Fibroblast of skin of abdomen (primary cell): ENCODE data around the gene CYB561D1. TPM values are rescaled to one million over a fixed set of nuclear protein-coding genes. Genes with fewer than 3 reads are reported as not detected.
A peak's percentile ranks its signal among the peaks of the same experiment; 100 is the strongest.
"Not testable (repeated sequence)": the region's sequence is repeated elsewhere in the genome, so short reads cannot be mapped to it uniquely, and the experiment has no call there.

Experiments
- DNase-seq: peaks from one replicate; pipeline ENCODE4 v3.0.0-alpha.2; 2013
- polyA plus RNA-seq, 2 experiments: library from polyadenylated mRNA; unstranded; fragments of 120-200 nt; gene quantifications; one replicate each; pipeline ENCODE4 v1.2.1, GENCODE V29; 2013; ENCODE audit not compliant: insufficient read length in 2 of 2

CYB561D1 gene, protein sequence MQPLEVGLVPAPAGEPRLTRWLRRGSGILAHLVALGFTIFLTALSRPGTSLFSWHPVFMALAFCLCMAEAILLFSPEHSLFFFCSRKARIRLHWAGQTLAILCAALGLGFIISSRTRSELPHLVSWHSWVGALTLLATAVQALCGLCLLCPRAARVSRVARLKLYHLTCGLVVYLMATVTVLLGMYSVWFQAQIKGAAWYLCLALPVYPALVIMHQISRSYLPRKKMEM
- polyA plus RNA-seq (2013, experiment 1 of 2; ENCODE audit: insufficient read length) = 6.2 TPM
- 5.0 TPM for polyA plus RNA-seq (2013, experiment 2 of 2; ENCODE audit: insufficient read length)

DNA sequence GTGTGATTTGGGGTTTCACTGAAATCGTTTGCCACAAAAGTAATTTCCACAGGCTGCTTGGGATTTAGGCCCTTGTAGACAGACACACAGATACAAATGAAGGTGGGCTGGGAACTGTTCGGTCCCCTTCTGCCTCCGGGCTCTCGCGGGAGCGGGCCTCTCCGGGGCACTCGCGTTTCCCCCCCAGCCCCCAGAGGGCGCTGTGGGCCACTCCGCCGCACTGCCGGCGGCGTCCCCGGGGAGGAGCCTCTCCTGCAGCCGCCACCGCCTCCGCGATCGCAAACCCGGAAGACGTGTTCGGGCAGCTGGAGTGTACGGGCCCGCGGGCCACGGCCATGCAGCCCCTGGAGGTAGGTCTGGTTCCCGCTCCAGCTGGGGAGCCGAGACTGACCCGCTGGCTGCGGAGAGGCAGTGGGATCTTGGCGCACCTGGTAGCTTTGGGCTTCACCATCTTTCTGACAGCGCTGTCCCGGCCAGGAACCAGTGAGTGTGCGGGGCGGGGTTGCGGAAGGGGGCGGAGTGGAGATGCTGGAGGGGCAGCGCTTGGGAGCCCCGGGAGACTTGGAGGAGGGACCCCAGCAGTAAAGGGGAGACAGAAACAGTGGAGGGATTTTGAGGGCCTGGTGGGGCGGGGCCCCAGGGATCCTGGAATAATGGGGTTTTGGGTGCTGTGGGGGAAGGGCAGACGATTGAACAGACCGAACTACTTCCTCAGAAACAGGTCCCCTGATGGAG lies at the start of gene CYB561D1:
TSS of gene CYB561D1 (plus strand) at position 290 of the 735 bp plus-strand sequence. CDS start at position 336, 46 bp downstream.
- DNase-seq = peak; percentile 82

DNA sequence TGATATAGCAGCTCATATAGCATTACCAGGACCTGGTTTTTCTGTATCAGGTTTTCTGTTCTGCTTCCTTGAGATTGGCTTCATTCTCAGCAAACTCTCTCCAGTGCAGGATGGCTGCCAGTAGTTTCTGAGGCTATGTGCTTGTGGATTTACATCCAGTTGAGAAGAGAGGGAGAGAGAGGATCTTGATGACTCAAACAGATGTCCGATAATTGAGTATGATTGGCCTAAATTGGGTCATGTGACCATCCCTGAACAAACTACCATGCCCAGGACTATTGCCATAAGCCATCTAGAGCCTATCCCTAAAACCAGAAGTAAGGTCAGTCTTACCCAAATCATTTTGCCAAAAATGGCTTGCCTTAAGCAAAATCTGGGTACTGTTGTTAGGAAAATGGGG lies 49.5 kb upstream of the CYB561D1 start:
- no peak for DNase-seq

DNA sequence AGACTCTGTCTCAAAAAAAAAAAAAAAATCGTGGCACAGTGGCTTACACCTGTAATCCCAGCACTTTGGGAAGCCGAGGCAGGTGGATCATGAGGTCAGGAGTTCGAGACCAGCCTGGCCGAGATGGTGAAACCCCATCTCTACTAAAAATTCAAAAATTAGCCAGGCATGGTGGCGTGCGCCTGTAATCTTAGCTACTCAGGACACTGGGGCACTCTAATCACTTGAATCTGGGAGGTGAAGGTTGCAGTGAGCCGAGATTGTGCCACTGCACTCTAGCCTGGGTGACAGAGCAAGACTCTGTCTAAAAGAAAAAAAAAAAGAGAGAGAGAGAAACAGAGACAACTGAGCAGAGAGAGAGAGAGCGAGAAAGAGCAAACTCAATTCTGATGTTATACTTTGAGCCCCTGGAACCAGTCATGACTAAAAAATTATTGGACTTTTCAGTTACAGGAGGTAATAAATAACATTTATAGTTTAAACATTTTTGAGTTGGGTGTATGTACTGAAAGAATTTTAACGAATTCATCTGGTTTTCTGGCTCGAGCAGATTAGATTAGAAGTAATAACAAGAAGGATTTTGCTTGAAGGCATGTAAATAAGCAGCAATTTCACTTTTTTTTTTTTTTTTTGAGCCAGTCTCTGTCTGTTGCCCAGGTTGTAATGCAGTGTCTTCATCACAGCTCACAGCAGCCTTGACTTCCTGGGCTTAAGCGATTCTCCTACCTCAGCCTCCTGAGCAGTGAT lies 47.8 kb upstream of the CYB561D1 start:
- DNase-seq = peak; percentile 58

DNA sequence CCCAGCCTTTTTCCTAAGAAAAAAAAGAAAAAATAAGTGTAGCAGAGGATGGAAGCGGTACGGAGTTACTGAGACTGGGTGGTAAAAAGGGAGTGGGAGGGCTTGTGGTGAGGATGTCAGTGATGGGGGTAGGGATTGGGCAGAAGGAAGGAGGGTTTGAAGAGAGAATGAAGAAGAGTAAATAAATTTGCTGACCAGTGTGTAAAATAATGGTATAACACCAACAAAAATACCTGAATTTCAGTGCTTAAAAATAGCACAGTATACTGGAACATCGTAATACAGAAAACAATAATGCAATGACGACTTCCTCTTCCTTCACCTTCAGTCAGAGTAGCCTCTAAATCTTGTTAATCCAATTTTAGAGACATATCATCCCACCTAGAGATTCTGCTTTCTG lies 46.4 kb upstream of the CYB561D1 start:
- DNase-seq = no peak

DNA sequence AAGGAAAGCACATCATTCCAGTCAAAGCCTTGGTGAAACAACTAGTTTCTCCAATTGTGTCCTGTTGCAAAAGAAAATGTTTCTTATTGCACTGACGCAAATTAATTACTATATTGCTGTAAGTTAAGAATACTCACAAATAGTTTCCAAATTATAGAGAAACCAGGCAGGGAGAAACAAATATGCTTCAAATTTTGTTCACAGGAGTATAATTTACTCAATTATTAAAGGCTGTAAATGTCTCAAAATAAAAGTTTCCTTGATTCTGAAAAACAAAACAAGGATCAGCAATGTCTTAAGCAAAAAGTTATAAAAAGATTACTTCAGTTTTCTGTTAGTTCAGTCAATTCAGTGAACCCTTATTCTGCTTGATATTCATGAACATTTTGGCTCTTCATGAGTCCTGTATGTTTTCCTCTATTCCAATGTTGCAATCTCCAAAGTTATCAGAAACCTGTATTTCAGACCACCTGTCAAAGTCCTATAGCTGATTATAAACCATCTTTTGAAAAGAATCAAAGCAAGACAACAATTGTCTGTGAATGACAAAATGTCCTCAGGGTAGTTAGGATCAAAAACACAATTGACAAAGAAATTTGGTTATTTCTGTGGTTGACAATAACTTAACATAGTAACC lies 39.3 kb upstream of the CYB561D1 start:
- DNase-seq = no peak

DNA sequence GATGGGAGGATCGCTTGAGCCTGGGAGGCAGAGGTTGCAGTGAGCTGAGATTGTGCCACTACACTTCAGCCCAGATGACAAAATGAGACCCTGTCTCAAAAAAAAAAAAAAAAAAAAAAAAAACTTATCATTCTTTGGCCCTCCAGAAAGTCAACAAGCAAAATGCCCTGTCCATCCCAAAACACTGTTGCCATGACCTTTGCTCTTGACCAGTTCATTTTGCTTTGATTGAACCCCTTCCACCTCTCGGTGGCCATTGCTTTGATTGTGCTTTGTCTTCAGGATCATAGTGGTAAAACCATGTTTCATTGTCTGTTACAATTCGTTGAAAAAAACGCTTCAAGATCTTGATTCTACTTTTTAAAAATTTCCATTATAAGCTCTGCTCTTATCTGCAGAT lies 36.1 kb upstream of the CYB561D1 start:
- no peak for DNase-seq

DNA sequence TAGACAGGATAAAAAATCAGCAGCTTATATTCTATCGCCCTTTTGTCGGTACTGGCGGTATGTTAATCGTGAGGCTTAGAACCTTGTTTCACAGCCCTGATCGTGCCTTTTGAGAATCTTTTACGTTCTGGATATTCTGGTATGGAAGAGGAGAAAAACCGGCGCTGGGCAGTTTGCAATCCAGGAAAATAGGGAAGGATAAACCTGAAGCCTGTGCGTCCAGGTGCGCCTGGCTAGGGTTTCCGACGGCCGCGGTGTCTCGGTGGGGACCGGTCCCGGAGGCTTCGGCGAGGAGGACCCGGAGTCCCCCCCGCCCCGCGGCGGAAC lies 27.8 kb upstream of the CYB561D1 start:
- DNase-seq = no peak

DNA sequence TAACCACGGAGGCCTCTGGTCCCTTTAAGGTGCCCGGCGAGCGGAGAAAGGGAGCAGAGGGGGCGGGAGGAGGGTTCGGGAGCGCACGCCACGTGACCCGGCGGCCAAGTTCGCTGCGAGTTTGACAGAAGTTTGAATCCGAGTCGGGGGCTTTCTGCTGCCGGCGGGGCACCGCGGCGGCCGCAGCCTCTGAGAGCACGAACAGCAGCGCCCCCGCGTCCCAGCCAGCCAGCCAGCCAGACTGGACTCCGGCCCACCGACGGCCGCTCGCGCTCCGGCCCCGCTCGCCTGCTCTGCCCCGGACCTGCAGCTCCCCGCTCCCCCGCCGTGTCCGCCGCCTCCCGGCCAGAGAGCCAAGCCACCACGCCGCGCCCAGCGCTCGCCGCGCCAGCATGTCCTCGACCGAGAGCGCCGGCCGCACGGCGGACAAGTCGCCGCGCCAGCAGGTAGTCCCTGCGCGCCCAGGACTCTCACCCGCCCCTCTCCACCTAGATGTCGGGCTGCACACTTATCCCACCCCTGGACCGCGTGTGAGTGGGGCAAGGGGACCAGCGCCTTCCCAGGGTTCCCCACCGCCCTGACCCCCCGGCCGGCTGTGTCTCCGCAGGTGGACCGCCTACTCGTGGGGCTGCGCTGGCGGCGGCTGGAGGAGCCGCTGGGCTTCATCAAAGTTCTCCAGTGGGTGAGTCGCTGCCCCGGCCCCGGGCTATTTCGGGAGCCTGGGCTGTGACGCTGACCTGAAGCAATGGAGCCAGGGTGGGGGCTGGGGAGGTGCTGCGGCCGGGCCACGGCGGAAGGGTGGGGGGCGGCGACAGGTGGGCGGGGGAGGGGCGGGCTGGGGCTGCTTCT lies 27.2 kb upstream of the CYB561D1 start, which contains the start of gene SYPL2:
TSS of gene SYPL2 (plus strand) at position 95 of the 849 bp plus-strand sequence. CDS start at position 393, 298 bp downstream.
- DNase-seq = no peak

DNA sequence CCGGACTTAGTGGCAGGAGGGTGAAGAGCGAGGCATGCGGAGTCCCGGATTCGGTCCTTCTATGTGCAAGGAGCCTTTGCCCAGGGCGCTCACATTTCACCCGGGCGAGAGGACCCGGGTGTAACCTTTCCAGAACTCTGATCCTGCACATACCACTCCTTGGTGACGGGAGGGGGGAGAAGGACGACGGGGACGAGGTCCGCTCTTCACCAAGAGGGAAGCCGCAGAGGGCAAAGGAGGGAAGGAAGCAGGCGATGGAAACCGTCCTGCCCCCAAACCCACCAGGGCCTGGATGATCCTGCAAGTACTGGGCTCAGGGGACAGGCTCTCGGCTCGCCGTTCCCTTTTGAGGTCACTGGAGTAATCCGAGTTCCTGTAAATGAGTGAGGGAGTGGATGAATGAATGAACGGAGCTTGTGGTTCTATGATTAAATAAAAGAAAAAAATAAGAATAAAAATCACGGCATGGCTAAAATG lies 26.6 kb upstream of the CYB561D1 start:
- no peak for DNase-seq

DNA sequence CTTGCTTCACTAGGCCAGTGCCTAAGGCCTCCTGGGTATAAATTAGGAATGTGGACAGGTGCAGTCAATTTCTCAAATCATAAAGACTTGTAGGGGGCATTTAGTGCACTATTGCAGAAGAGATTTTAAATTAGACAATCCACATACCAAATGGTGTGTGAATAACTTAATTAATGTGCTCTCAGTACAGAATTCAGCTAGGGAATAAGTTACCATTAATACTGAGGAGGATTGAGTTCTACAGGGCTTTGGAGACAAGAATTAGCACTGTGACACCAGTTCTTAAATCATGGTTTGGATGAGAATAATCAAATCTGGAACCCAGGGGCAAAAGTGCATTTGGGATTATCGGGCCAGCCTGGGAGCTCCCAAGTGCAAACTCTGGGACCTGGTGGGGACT lies 25.8 kb upstream of the CYB561D1 start:
- no peak for DNase-seq

DNA sequence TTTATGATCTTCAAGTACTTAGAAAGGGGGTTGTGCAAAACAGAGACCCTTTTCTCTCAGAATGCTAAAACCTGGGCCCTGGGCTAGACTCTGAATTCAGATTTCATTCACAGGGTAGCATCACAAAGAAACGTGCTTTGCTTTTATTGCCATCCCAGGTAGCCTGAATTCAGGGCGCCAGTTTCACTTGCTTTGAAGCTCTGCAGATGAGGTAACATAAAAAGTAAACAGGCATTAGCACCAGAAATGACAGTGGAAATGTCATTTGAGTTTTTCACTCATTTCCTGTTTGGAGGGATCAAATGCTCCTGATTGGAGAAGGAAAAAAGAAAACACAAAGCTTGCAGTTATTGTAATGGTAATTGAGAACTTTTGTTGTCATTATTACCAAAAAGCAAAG lies 25.0 kb upstream of the CYB561D1 start:
- no peak for DNase-seq

DNA sequence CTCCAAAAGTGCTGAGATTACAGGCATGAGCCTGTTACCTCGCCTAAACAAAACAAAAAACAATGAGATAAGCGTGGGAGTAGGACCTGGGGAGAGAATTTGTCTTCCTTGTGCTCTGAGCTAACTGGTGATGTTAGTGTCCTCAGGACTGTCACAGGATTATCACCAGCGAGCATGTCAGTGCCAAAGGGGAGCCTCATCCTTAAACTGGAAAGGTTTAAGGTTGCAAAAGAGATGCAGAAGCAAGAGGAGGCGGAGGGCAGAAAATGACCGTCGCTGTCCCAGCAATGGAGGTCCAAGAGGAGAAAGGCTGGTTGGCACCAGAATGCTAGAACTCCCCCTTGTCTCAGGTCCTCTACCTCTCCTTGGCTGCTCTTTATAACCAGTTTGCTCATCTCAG lies 23.6 kb upstream of the CYB561D1 start:
- DNase-seq = no peak

DNA sequence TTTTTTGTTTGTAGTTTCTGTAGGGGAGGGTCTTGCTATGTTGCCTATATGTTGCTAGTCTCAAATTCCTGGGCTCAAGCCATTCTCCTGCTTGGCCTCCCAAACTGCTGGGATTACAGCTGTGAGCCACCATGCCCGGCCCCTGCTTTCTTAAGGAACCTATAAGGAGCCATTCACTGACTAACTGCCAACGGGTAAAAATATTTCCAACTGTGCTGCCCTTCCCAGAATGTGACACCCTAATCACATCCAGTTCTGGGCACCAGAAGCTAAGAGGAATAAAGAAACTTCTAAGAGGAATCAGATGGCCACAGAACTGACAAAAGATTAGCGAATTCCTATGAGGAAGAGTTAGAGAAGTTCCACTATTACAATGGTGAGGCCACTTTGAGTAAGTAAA lies 21.1 kb upstream of the CYB561D1 start:
- DNase-seq = no peak

DNA sequence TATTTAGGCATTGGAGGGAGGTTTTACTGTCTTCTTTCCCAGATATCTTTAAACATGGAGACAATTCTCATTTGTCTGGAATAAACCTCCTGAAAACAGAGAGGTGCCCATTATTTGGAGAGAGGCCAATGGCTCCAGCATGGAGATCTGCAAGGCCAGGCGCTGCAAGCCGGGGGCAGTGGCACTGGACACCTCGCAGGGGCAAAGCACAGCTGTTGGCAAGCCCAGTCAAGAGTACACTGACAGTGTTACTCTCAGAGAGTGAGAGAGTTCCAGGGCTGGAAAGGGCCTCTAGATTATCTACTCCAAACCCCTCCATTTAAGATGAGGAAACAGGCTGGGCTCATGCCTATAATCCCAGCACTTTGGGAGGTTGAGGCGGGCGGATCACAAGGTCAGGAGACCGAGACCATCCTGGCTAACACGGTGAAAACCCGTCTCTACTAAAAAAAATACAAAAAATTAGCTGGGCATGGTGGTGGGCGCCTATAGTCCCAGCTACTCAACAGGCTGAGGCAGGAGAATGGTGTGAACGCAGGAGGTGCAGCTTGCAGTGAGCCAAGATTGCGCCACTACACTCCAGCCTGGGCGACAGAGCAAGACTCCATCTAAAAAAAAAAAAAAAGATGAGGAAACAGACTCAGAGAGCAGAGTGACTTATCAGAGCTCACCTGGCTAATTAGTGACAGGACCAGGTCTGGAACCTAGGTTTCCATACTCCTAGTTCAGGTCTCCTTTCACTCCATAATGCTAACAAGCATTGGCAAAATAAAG lies 20.4 kb upstream of the CYB561D1 start:
- DNase-seq = not testable (repeated sequence)

DNA sequence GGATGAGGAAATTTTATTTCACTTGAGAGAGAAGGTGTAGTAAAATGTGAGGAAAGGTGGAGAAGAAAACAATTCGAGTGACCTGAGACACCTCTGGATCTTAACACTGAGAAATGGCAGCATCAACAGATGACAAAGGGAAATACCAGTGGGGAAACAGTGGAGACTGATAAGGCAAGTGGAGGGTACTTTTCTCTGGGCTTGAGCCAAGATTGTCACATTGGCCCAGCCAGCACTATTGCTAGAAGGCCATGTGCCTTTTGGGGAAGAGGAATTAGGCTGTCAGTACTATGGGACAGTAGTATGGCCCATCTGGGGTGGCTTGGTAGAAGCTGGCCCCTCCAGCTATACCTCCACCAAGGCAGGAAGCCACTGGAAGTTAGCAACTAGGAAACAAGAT lies 19.2 kb upstream of the CYB561D1 start:
- DNase-seq = no peak

DNA sequence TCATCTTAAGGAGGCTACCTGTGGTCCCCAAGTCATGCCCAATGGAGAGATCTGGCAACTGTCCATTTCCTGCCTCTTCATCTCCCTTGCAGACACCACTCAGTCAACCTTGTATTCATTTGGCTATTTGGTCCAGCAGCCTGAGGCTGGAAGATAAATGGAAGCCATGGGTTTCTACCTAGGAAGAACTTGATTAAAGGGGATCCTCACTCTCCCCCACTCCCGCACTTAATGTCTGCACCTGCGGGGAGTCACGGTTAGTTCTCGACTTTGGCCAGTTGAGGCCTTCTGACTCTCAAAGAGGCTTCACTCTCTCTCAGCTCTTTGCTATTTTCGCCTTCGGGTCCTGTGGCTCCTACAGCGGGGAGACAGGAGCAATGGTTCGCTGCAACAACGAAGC lies 18.6 kb upstream of the CYB561D1 start:
- no peak for DNase-seq

DNA sequence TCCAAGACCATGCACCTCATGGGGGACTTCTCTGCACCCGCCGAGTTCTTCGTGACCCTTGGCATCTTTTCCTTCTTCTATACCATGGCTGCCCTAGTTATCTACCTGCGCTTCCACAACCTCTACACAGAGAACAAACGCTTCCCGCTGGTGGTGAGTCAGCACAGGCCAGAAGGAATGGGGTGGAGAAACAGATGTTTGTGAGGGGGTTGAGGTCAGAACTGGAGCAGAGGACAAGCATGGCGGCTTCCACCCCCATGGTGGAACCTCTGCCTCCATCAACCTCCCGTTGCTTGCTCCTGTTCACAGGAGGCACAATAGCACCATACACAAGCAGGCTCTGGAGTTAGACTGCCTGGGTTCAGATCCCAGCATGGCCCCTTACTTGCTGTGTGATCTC lies 17.1 kb upstream of the CYB561D1 start:
- DNase-seq = no peak

DNA sequence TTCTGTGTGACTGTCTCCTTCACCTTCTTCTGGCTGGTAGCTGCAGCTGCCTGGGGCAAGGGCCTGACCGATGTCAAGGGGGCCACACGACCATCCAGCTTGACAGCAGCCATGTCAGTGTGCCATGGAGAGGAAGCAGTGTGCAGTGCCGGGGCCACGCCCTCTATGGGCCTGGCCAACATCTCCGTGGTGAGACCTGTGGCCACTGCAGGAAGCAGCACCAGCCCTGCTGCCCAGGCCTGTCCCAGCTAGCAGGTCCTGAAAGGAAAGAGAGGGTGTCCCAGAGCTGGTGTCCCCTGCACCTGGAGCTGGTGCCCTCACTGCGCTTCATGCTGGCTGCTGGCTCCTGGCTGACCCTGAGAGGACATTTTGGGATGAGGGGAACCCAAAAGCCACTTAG lies 16.1 kb upstream of the CYB561D1 start:
- no peak for DNase-seq

DNA sequence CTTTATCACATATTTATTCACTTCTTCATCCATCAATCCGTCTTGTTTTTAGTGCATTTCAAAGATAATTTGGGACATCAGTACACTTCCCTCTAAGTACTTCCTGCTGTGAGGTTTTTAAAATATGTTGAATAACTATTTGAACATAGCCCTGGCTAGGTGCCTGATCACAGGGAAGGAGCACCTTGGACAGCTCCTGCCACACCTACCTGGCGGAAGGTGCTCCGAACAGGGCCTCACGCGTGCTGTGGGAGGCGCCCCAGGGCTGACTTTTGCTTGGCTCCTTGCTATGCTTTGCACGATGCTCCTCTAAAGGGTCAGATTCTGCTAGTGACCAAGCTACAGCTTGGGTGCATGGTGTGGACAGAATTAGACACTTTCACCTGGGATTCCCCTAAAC lies 15.1 kb upstream of the CYB561D1 start:
- no peak for DNase-seq

DNA sequence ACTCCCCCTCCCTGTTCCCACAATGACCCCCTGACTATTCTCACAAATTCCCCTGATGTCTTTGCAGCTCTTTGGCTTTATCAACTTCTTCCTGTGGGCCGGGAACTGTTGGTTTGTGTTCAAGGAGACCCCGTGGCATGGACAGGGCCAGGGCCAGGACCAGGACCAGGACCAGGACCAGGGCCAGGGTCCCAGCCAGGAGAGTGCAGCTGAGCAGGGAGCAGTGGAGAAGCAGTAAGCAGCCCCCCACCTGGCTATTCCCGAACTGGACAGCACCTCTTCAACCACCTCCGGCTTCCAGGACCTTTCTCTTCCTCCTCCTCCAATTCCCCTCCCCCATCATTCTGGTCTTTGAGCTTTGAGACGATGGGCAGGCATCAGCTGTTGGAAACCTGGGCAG lies 14.6 kb upstream of the CYB561D1 start:
- DNase-seq = no peak

DNA sequence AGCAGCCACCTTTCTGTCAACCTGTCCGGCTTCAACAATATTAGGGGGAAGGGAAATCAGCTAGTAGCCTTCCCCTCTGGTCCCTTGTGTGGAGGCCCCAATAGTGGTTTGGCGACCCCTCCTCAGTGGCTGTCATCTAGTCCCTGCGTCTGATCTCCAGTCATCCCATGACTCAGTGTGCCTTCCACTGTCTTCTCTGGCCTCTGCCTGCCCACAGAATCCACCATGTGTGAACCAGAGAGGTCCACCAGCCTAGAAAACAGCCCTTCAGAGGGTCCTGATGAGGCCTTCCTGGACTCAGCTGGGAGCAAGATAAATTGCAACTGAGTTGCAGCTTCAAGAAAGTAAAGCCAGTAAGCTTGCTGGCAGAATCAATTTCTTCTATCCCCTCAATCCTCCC lies 14.0 kb upstream of the CYB561D1 start:
- no peak for DNase-seq
